Keratinocyte (primary cell): ENCODE measurements around the gene SEL1L3. TPM values are rescaled to one million over a fixed set of nuclear protein-coding genes. Genes with fewer than 3 reads are reported as not detected.

Experiments
- DNase-seq: peaks from one replicate; pipeline ENCODE4 v3.0.0-alpha.2; 2011; ENCODE audit warnings: low read depth, missing footprints, low spot score
- FAIRE-seq: peaks from 2 replicates; lab custom pipeline; 2011; peaks lifted over from hg19 to GRCh38; lab: Jason Lieb, UNC
- H2AFZ ChIP-seq: 2 replicates; pipeline ENCODE4 v1.6.0; 2012; ENCODE audit warnings: low read length, control low read depth, inconsistent platforms; ENCODE audit not compliant: control insufficient read depth
- H3K27ac ChIP-seq: 2 replicates; pipeline ENCODE4 v1.5.1; 2011; ENCODE audit warnings: low read length; ENCODE audit not compliant: control insufficient read depth, insufficient read depth
- H3K27me3 ChIP-seq: 3 replicates; pipeline ENCODE4 v1.6.0; 2011; ENCODE audit warnings: low read length; ENCODE audit not compliant: control insufficient read depth, insufficient read depth; ENCODE audit errors: extremely low read depth
- H3K36me3 ChIP-seq, 2 experiments: 2 replicates in 1 of 2; 3 replicates in 1 of 2; pipeline ENCODE4 v1.5.1; 2011; ENCODE audit warnings: low read length in 2 of 2, mild to moderate bottlenecking in 1 of 2; ENCODE audit not compliant: control insufficient read depth in 2 of 2, insufficient read depth in 2 of 2; ENCODE audit errors: extremely low read depth in 1 of 2
- H3K4me1 ChIP-seq: 3 replicates; pipeline ENCODE4 v1.5.1; 2011; ENCODE audit warnings: low read length; ENCODE audit not compliant: control insufficient read depth, insufficient read depth; ENCODE audit errors: extremely low read depth
- H3K4me2 ChIP-seq: 3 replicates; pipeline ENCODE4 v1.6.0; 2011; ENCODE audit warnings: low read depth, low read length; ENCODE audit not compliant: control insufficient read depth, insufficient read depth; ENCODE audit errors: extremely low read depth
- H3K4me3 ChIP-seq, 3 experiments: fragments of 200-600 bp in 1 of 3; sonication (generic) in 1 of 3; 2 replicates in 2 of 3; 3 replicates in 1 of 3; pipeline ENCODE4 v1.5.1; 2011 to 2016; ENCODE audit warnings: low read length in 3 of 3, mild to moderate bottlenecking in 3 of 3, control low read depth in 2 of 3, inconsistent platforms in 1 of 3, low read depth in 1 of 3, mixed read lengths in 1 of 3, mixed run types in 1 of 3, moderate library complexity in 1 of 3; ENCODE audit not compliant: control insufficient read depth in 2 of 3, insufficient read depth in 2 of 3; ENCODE audit errors: extremely low read depth in 1 of 3
- H3K79me2 ChIP-seq: 2 replicates; pipeline ENCODE4 v1.6.0; 2012; ENCODE audit warnings: low read length; ENCODE audit not compliant: control insufficient read depth, insufficient read depth
- H3K9ac ChIP-seq: 3 replicates; pipeline ENCODE4 v1.6.0; 2011; ENCODE audit warnings: low read length; ENCODE audit not compliant: control insufficient read depth, insufficient read depth; ENCODE audit errors: extremely low read depth
- H3K9me1 ChIP-seq: 3 replicates; pipeline ENCODE4 v1.6.0; 2011; ENCODE audit warnings: low read length; ENCODE audit not compliant: control insufficient read depth, insufficient read depth; ENCODE audit errors: extremely low read depth
- H3K9me3 ChIP-seq: 2 replicates; pipeline ENCODE4 v1.5.1; 2012; ENCODE audit warnings: low read depth, low read length; ENCODE audit not compliant: control insufficient read depth
- H4K20me1 ChIP-seq: 3 replicates; pipeline ENCODE4 v1.6.0; 2011; ENCODE audit warnings: low read length; ENCODE audit not compliant: control insufficient read depth, insufficient read depth; ENCODE audit errors: extremely low read depth
- CTCF ChIP-seq, 3 experiments: IDR thresholded peaks in 1 of 3; conservative IDR thresholded peaks in 1 of 3; optimal IDR thresholded peaks in 1 of 3; 2 replicates in 2 of 3; 3 replicates in 1 of 3; pipeline versions ENCODE3 to v1.5.1; 2011; ENCODE audit warnings: low read length in 3 of 3, mild to moderate bottlenecking in 3 of 3, moderate library complexity in 2 of 3, control low read depth in 1 of 3, inconsistent platforms in 1 of 3; ENCODE audit not compliant: insufficient read depth in 2 of 3; ENCODE audit errors: extremely low read depth in 1 of 3
- EZH2 ChIP-seq: IDR thresholded peaks from one replicate; pipeline ENCODE4 v1.6.1; 2012; ENCODE audit warnings: inconsistent platforms, mild to moderate bottlenecking, low read length, moderate library complexity
- dilution Hi-C: fragments of 300-500 bp; cut with MboI; formaldehyde crosslinking; loops from one replicate; pipeline ENCODE4 v1.7.0; 2020; ENCODE audit warnings: low sequenced_read_pairs; ENCODE audit not compliant: extremely low pct_ligation_motif_present
- polyA plus RNA-seq, 5 experiments: library from polyadenylated mRNA; depleted of rRNA in 3 of 5; stranded (reverse) in 3 of 5; stranded (forward) in 1 of 5; unstranded in 1 of 5; fragments of >200 nt; gene quantifications; 1 replicate in 1 of 5; 2 replicates in 3 of 5; 3 replicates in 1 of 5; pipeline versions ENCODE4 v1.2.1 to v1.2.3, GENCODE V29; 2011 to 2012; ENCODE audit warnings: missing spikeins in 2 of 5, low read depth in 1 of 5, low replicate concordance in 1 of 5

The SEL1L3 gene
- polyA plus RNA-seq, 1 donor (not counting 4 experiments of a cell fraction or from before 2014, with no cell fraction given), result 67.9 TPM

GRCh38 chr4:25788703-25789238 is 74.0 kb downstream of the SEL1L3 start:
- Histone ChIP-seq H3K27me3 (no peaks in the 10 kb centered on the region), H3K4me1 (peaks cover 13% of the 10 kb centered on the region), H3K79me2 (no peaks in the 10 kb centered on the region), H3K27ac (peak overlapping the region; percentile 7), H4K20me1 (no peaks in the 10 kb centered on the region), H3K4me3 (no peak overlapping the region), H3K36me3 (peaks cover 2 to 4% of the 10 kb centered on the region in 2 experiments), H3K9me3 (no peaks in the 10 kb centered on the region), H3K9me1 (no peaks in the 10 kb centered on the region), H2AFZ (no peak overlapping the region), H3K9ac (no peak overlapping the region), H3K4me2 (peak overlapping the region; percentile 25)
- no peak for DNase-seq
- FAIRE-seq, result peak; percentile 93
- dilution Hi-C loops, result no loop called here
- TF ChIP-seq EZH2, result no peak
- no peak for TF ChIP-seq CTCF (optimal IDR thresholded peaks at IDR 0.05 in 1 of 3, IDR thresholded peaks at IDR 0.05 in 1 of 3, conservative IDR thresholded peaks at IDR 0.05 in 1 of 3; ENCODE audit: extremely low read depth in 1 of 3, insufficient read depth in 2 of 3, low read length in 3 of 3)

GRCh38 chr4:25786497-25787065 is 76.2 kb downstream of the SEL1L3 start:
- Histone ChIP-seq H4K20me1 (no peaks in the 10 kb centered on the region), H3K9me1 (no peaks in the 10 kb centered on the region), H3K4me1 (peaks cover 13% of the 10 kb centered on the region), H2AFZ (no peak overlapping the region), H3K27ac (no peak overlapping the region), H3K4me3 (no peak overlapping the region), H3K79me2 (no peaks in the 10 kb centered on the region), H3K4me2 (no peak overlapping the region), H3K9me3 (no peaks in the 10 kb centered on the region), H3K27me3 (no peaks in the 10 kb centered on the region), H3K36me3 (peaks cover 9 to 11% of the 10 kb centered on the region in 2 experiments), H3K9ac (no peak overlapping the region)
- FAIRE-seq, result no peak
- no peak for DNase-seq
- dilution Hi-C loops, result no loop called here
- no peak for TF ChIP-seq CTCF (optimal IDR thresholded peaks at IDR 0.05 in 1 of 3, IDR thresholded peaks at IDR 0.05 in 1 of 3, conservative IDR thresholded peaks at IDR 0.05 in 1 of 3; ENCODE audit: extremely low read depth in 1 of 3, insufficient read depth in 2 of 3, low read length in 3 of 3)
- TF ChIP-seq EZH2, result no peak
